GM10266 (cell line): ENCODE results near the gene OR2Z1.

Source experiments
- DNase-seq: peaks from one replicate; pipeline ENCODE4 v3.0.0; 2012; ENCODE audit errors: extremely low spot score
- CTCF ChIP-seq: IDR thresholded peaks from 2 replicates; pipeline ENCODE4 v1.5.1; 2012; ENCODE audit warnings: mild to moderate bottlenecking, low read depth; ENCODE audit not compliant: control insufficient read depth, insufficient read depth; ENCODE audit errors: missing control alignments

The OR2Z1 gene

GRCh38 chr19:8721334-8721733, at the start of gene OR2Z1:
TSS of gene OR2Z1 (plus strand) at chr19:8721634. CDS start at chr19:8731029, 9,395 bp downstream.
- no peak for TF ChIP-seq CTCF

GRCh38 chr19:8673276-8673891, 48.0 kb upstream of the OR2Z1 start:
- no peak for TF ChIP-seq CTCF
- DNase-seq: no peak

More at GRCh38 chr19:8721334-8721733, at the start of gene OR2Z1:
- DNase-seq: no peak

- DNase-seq: no peak
- no peak for TF ChIP-seq CTCF
Measured at GRCh38 chr19:8675066-8675465, 46.4 kb upstream of the OR2Z1 start.

- no peak for TF ChIP-seq CTCF
- DNase-seq: no peak
Measured at GRCh38 chr19:8678244-8678807, 43.1 kb upstream of the OR2Z1 start.

GRCh38 chr19:8680676-8681344, 40.6 kb upstream of the OR2Z1 start:
- DNase-seq: no peak
- no peak for TF ChIP-seq CTCF

- TF ChIP-seq CTCF: no peak
- no peak for DNase-seq
Measured at GRCh38 chr19:8681345-8682029, 39.9 kb upstream of the OR2Z1 start.

GRCh38 chr19:8682472-8682871, 39.0 kb upstream of the OR2Z1 start:
- no peak for TF ChIP-seq CTCF

More at GRCh38 chr19:8682472-8682871, 39.0 kb upstream of the OR2Z1 start:
- no peak for DNase-seq
